ENCODE measurements around the gene RNF225.
"Not testable (repeated sequence)": the region's sequence is repeated elsewhere in the genome, so short reads cannot be mapped to it uniquely, and the experiment has no call there.

Gene RNF225

GRCh38 chr19:58409010-58409790, 13.7 kb downstream of the RNF225 start:
- FAIRE-seq: no peak

DNA sequence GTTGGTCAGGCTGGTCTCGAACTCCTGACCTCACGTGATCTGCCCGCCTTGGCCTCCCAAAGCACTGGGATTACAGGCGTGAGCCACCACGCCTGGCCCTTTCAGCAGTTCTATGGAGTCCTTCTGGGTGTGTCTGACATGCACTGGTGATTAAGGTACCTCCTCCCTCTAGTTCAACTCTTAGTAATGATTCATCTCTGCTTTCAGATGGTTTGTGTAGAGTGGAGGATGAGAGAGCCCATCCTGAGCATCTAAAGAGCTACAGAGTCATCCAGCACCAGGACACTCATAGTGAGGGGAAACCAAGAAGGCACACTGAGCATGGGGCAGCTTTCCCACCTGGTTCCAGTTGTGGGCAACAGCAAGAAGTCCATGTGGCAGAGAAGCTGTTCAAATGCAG, 21.1 kb downstream of the RNF225 start:
- FAIRE-seq: no peak

DNA sequence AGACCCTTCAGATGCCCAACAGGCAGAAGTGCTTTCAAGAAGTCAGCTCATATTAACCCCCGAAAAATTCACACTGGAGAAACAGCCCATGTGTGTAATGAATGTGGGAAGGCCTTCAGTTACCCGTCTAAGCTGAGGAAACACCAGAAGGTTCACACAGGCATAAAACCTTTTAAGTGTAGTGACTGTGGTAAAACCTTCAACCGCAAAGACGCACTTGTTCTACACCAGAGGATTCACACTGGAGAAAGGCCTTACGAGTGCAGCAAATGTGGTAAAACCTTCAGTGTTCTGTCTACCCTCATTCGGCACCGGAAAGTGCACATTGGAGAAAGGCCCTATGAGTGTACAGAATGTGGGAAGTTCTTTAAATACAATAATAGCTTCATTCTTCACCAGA, 21.6 kb downstream of the RNF225 start:
- no peak for FAIRE-seq

- FAIRE-seq: no peak
These were observed 33.2 kb downstream of the RNF225 start for GRCh38 chr19:58428617-58429016.

DNA sequence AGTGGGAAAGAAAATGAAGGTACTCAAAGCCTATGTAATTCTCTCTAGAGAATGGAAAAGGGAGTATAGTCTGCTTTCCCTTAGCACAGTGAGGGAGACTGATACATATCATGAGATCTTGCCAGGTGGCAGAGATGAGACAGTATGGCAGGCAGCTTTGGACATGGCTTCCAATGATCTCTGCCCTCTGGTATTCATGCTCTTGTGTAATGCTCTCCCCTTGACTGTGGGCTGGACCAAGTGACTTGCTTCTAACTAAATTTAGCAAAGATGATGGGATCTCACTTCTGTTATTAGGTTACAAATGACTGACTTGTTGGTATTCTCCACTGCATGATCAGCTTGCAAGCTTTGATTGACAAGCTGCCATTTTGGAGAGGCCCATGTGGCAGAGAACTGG, 34.3 kb downstream of the RNF225 start:
- FAIRE-seq: no peak

GRCh38 chr19:58434217-58434616, 38.8 kb downstream of the RNF225 start:
- no peak for FAIRE-seq

DNA sequence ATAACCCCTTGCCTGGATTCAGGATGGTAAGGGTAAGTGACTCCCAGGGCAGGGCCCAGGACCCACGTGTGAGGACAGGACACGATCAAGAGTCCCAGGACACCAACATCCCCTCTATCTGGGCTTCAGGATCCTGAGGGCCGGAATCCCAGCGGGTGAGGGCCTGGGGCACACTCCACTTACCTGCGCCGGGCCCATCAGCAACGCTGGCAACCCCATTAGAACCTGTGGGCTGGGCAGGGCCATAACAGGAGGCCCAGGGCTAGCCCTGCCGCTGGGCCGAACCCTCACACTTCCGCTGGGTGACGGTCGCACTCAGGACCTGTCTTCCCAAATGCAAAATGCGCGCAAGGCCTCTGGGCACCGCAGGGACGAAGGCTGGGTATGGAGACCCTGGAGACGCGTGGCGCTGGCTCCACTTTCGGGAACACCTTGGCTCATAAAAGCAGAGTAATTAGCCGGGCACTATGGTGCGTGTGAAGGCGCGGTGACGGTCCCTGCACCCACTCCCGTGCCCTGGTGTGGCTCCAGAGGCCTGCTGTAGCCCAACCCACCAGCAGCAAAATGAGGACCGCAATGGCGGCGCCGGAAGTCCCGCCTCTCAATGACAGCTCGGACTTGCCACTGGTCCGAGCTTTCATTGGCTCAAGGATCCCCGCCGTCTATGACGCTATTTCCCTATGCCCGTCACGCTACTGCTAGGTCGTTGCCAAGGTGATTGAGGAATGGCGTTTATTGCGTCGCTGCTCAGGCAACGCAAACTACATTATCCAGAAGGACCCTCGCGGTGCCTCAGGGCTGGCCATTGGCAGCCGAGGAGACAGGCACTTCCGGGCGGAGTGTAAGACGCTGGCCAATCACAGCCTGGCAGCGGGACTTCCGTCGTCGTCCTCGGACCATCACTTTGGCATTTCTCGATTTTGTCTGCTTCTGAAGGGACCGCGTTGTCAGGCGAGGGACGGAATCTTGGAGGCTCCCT, 44.4 kb downstream of the RNF225 start, which contains the start of gene ZNF132:
TSS of gene ZNF132 (minus strand) at position 578 of the 979 bp plus-strand sequence. CDS start at position 246, 332 bp downstream.
- FAIRE-seq: peak; percentile 99

DNA sequence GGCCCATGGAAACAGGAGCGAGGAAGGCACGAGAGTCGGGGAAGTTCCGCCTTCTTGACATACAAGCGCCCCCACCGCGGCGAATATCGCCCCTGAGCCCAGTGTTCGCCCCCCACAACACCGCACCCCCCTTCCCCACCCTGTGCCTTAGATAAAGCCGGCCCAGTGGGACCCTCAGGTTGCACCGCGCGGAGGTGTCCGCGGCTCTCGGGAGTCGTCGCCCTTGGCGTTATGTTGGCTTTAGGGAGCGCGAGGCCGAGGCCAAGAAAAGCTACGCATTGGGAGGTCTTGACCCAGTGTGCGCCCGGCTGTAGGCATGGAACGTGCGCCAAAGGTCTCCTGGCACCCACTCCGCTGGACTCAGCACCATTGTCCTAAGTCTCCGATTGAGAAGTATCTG, 45.1 kb downstream of the RNF225 start:
- FAIRE-seq: no peak

DNA sequence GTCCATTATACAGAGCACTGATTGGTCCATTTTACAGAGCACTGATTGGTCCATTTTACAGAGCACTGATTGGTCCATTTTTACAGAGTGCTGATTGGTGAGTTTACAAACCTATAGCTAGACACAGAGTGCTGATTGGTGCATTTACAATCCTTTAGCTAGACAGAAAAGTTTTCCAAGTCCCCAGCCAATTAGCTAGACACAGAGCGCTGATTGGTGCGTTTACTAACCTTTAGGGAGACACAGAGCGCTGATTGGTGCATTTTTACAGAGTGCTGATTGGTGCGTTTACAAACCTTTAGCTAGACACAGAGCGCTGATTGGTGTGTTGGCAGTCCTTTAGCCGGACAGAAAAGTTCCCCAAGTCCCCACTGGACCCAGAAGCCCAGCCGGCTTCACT, 47.5 kb downstream of the RNF225 start:
- not testable (repeated sequence) for FAIRE-seq
